Fibroblast of skin of scalp (primary cell): ENCODE results near the gene GPSM3.
"Not testable (repeated sequence)": the region's sequence is repeated elsewhere in the genome, so short reads cannot be mapped to it uniquely, and the experiment has no call there.

Source experiments
- DNase-seq: peaks from one replicate; pipeline ENCODE4 v3.0.0-alpha.2; 2013

GPSM3 gene

DNA sequence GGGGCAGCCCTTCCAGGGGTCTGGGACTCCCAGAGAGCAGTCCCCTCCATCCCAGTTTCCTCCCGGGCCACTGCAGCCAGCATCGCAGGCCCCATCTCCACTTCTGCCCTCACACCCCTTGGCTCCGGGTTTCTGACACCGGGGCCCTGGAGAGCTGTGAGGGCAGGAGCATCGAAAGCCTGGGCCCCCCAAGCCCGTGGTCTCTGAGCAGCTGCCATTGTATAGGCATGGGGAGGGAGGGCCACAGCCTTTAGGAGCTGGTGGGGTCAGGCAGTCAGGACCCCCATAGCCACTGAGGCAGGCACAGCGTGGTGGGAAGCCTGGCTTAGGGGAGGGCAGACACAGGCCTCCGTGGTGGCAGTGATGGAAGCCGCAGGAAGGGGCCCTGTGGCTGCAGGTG lies 9.7 kb upstream of the GPSM3 start:
- DNase-seq = no peak

DNA sequence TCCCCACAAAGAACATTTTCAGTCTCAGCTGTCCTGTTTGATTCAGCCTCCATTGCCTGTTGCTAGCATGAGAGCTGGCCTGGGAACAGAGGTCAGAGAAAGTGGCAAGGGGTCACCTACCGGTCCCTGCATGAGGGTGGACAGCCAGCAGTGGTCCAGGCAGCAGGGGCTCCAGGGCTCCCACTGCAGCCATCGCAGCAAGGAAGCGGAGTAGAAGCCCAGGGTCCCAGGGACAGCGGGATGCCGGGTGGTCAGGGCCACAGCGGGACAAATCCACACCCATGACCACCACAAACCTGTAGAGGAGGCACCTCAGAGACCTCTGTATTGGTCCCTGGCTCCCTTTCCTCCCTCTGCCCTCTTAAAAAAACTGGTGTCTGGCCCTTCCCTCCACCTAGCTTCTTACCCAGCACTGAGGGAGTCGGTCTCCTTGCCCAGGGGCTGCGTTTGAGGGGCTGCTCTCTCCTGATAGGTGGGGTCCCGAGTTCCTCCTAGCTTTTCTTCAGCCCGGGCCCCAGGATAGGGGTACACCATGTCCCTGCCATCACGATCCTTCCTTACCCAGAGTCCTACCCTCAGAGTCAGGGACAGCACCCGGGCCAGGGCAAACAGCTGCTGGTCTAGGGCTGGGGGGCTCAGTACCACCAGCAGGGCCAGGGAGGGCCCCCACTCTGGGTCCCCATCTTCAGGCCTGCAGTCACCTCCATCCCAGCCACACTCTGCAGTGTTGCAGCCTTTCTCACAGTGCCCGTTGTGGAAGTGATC lies 8.4 kb upstream of the GPSM3 start:
- no peak for DNase-seq

DNA sequence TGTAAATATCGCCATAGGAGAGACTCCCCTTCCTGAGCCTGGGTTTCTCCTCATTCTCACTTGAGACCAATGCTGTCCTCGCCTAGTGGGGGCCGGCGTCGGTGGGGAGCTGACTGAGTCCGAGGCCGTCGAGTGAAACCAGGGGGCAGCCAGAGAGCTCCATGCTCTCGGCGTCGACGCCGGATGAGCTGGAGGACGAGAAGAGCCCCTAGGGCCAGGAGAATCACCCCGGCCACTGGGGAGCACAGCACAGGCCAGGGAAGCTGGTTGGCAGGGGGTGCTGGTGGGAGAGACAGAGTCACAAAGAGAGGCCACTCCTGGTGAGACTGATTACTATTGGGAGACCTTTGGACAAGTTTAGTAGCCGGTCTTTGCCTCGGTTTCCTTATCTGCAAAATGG lies 6.4 kb upstream of the GPSM3 start:
- DNase-seq = no peak

DNA sequence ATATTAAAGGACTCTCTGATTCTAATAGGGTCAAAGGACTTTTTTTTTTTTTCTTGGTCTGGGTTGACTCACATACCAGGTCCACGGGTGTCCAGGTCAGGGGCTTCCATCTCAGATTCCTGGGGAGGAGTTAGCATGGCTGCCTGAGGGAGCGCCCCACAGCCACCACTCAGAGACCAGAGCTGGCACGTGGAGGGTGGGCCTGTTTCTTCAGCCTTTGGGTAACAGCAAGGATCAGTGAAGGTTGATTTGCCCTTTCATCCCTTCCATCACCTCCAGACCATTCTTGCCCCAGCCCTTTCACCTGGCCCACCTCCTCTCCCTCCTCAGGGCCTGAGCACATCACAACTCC lies 5.9 kb upstream of the GPSM3 start:
- no peak for DNase-seq

DNA sequence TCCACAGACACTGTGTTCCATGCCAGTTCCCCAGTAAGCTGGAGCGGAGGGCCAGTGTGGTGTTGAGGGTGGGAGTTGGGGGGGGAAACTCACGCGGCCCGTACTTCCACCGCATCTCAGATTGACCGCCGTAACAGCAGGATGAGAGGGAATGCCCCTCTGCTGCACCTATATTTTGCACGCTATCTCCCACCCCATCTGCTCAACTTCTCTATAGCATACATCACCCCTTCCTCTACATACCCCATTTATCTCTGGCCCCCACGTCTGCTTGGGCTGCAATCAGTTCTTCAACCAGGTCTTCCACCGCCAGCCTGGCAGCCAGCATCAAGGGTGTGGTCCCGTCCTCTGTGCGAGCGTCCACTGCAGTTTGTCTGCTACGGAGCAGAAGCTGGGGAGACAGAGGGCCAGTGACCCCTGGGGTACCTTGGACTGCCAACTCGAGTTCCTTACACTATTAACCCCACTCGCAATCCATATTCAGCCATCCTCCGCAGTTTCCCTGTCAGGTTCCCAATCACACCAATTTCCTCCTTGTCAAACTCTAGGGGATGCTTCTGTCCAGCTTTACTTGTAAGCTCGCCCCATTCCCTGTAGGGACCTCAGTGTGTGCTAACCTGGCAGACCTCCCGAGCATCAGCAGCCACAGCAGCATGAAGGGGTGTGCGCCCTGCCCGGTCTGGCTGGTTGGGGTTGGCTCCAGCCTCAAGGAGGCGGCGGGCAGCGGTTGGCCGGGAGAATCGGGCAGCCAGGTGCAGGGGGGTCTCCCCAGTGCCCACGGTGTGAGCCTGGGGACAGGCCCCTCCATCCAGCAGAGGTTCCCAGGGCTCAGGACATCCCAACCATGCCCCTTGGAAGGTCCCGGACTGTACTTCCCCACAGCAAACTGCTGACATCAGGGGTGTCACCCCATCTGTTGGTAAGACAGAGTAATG lies 4.5 kb upstream of the GPSM3 start:
- DNase-seq = no peak

DNA sequence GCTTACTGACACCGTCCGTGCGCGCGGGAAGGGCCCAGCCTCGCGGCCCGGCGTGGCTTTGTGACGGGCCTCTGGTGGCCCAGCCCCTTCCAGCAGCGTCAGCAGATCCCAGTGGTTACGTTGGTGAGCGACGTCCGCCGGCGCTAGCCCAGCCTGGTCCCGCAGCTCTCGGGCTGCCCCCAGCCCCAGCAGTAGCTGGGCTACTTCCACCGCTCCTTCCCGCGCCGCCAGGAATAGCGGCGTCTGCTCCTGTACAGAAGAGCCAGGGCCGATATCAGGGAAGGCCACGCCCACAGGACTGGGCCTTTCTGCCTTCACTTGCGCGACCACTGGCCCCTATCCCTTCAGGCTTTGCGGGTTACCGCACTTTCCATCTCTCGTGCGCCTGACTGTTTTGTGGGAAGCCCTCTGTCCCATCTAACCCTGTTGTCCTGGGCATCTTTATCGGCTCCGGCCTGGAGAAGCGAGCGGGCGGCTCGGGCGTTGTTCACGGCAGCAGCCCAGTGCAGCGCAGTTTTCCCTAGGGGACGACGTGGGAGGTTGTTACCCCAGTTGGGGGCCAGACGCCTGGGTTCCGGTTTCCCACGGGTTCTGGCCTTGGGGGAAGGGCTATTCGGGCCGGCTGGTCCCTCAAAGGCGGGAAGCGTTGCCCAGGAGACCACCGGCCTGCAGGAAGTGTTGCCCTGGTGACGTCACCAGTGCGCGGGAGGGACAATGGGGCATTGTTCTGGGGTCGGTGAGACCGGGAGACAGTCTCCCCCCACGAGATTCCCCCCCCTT lies 3.6 kb upstream of the GPSM3 start:
- peak; percentile 89 for DNase-seq

DNA sequence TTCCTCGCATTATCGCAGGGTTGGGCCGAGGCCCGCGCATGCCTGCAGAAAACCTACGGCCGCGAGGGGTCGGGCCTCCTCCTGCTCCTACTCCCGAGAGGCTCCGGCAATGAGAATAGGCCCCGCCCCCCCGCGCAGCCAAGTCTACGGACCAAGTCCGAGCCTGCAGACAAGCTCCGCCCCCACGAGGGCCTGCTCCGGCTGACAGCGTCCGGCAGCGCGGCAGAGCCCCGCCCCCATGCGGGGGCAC lies 3.1 kb upstream of the GPSM3 start:
- peak; percentile 100 for DNase-seq

DNA sequence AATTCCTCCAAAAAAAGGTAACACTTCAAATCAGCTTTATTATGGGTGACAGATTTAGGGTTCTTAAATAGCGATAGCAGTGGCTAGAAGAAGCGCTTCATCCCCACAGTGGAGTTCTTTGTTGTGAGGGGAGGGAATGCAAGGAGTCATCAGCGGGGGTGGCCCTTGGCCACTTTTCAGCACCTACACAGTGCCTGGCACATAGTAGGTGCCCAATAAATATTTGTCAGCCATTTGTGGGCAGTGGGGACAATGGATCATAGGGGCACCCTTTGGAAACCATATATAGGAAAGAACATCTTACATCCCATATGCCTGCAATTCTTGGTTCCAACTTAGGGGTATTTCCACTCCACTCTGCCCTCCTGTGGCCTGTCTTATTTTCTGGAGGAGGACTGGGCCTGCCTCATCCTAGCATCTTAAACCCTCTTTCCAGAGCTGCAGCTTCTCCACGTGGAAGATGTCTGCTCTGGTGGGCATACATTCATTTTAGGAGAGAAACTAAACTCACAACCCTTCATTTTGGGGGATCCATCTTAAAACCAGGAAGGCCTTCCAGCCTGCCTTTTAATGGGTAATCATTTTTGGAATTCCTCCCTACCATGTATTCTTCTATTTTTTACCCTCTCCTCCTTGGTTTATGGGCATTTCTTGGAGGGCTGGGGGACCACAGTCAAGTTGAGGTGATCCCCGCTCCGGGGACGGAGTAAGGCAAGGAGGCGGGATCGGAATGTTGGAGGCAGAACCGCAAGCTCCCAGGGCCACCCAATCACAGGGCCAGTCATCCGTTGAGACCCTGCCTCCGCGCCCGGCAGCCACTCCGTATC lies 2.6 kb upstream of the GPSM3 start:
- peak; percentile 70 for DNase-seq

DNA sequence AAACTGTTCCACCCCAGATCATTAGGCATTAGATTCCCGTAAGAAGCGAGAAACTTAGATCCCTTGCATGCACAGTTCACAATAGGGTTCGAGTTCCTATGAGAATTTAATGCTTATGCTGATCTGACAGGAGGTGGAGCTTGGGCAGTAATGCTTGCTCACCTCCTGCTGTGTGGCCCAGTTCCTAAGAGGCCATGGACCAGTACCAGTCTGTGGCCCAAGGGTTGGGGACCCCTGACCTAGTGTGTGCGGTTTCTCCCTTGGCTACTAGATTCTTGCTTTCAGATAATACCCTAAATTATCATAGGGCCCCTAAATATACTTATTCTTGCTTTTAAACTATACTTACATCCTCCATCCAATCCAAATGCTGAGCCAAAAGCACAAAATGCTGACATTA lies 1.9 kb upstream of the GPSM3 start:
- DNase-seq = no peak

DNA sequence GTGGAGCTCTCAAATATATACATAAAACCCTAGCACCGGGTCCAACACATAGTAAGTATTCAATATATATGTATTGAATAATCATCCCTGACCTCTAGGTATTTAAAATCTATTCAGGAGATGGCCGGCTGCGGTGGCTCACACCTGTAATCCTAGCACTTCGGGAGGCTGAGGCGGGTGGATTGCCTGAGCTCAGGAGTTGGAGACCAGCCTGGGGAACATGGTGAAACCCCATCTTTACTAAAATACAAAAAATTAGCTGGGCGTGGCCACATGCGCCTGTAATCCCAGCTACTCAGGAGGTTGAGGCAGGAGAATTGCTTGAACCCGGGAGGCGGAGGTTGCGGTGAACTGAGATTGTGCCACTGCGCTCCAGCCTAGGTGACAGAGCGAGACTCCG lies 653 bp upstream of the GPSM3 start:
- DNase-seq = not testable (repeated sequence)

DNA sequence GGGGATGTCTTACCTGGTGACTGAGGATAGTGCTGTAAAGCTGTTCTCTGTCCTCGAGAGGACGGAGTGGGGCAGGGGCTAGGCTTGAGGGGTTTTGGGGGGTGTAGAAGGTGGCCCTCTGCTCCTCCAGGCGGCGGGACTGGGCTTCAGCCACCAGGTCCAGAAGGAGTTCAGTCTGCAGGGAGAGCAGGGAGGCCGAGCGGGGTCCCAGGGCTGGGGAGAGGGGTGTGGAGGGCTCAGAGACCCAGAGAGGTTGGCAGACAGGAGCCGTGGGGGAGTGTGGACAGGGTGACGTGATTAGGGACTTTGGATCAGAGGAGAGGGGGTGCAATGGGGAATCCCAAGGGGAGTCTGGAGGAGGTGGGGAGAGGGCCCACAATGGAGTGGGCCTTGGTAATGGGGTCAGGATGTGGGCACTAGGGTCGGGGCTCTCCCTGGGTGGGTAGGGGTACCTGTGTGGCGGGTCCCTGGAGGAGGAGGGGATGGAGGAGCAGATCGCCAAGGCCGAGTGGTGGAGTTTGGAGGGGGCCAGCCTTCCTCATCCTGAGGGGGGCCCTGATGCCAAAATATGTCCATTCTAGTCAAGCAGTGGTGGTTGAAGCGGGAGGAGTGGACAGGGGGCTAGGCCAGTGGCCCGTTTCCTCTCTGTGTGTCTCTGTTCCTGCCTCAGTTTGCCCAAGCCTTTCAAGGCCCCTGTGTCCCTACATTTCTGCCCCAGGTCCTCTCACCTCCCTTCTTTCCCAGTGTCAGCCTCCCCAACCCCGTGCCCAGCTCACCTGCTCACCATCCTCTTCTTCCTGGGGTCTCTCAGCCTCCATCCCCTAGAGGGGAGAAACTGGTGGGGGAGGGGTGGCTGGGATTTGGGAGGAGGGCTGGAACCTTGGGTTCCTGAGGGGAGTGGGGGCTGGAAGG lies 491 bp downstream of the GPSM3 start:
- DNase-seq = no peak

DNA sequence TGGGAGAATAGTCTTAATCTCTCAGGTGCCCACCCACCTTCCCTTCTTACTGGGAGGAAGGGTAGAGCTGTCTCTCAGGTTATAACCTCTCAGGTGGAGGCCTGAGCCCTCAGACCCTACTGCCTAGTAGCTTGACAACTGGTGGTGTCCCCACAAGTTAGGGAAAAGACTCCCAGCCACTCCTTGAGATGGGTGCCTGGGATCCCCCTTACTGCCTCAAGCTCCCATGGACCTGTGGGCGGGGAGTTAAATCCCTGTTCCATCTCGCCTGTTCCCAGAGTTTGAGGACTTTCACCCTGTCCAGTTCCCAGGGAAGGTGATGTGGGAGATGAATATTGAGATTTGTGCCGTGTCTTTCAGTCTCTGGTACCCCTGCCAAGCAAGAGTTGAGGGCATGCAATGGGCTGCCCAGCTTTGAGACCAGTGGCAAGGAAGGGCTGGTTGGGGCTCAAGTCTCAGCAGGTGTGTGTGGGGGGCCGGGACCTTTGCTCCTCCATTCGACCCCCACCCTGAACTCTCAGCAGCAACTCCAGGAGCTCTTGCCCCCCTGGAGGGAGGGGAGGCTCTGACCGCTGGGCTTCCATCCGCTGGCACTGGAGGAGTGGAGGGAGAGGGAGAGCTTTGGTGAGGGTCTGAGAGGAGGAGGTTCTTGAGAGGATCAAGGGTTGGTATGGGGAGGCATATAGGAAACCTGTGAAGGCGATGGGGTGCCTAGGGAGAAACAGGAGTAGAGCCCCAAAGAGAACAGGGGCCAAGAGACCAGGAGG lies 1.3 kb downstream of the GPSM3 start:
- DNase-seq = no peak

DNA sequence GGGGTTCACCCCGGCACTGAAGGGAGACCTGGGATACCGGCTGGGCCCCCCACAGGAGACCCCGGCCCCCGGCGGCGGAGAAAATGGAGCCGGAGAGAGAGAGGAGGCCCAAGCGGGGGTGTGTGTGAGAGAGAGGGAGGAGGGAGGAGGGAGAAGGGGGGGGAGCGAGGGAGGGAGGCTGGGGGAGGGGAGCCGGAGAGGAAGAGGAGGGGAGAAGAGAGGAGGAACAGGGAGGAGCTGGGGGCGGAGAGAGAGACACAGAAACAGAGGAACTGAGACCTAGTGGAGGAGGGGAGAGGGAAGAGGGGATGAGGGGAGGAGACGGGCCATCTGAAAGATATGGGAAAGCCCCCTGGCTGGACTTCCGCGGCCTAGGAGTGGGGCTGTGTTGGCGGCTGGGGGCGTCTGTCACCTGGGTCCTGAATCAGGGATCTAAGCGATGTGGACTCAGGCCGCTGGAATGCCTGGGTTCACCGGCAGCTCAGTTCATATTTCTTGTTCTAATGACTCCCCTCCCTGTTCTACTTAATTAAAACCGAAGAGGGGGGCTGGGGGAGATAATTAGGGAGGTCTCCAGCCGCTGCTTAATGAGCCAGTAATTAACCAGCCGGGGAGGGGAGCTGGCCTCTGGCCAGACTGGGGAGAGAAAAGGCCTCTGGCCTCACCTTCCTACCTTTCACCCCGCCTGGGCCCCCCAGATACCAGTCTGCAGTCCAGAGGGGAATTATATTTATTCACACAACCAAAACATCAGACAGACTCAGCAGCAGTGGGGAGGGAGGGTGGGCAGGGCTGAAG lies 2.2 kb downstream of the GPSM3 start, which contains the start of gene PBX2:
PBX2 (minus strand) TSS at position 149 of the 798 bp plus-strand sequence. CDS start 287 bp downstream, outside the sequence.
- DNase-seq = peak; percentile 95

DNA sequence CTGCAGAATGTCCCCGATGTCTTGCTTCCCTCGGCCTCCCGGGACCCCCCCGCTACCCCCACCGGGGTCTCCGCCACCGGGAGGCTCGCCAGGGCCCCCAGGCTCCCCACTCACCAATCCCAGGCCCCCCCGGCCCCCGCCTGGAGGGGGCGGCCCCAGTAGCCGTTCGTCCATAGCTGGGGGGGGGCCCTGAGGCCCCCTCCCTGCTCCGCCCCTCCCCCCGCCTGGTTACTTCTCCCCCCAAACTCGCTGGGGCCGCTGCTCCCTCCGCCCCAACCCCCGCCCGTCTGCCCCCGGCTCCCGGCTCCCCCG lies 2.7 kb downstream of the GPSM3 start:
- DNase-seq = no peak

DNA sequence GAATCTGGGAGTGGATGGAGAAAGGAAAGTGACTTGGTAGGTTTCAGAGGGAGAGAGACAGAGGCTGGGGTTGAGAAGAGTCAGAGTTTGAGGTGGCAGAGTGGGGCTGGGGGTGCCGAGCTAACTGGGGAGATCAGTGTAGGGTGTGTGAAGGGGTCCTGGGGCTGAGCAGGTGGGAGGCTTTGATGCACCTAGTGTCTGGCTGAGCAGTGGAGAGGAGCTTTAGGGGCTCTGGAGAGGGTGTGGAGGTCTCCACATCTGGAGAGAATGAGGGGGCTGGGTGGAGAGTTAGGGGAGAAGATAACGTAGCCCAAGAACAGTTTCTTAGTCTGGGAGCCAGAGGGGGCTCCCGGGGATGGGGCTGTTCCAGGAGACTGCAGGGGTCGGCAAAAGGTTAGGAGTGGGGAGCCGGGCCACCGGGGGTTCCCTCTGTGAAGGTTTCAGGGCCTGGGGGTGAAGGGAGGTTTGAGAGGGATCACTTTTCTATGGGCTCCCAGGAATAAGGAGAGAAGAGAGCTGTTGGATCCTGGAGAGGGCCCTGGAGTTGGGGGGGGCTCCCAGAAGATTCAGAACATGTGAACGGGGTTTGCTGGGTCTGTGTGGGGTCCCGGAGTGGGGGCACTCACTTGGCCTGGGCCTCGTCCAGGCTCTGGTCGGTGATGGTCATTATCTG lies 3.2 kb downstream of the GPSM3 start:
- no peak for DNase-seq

DNA sequence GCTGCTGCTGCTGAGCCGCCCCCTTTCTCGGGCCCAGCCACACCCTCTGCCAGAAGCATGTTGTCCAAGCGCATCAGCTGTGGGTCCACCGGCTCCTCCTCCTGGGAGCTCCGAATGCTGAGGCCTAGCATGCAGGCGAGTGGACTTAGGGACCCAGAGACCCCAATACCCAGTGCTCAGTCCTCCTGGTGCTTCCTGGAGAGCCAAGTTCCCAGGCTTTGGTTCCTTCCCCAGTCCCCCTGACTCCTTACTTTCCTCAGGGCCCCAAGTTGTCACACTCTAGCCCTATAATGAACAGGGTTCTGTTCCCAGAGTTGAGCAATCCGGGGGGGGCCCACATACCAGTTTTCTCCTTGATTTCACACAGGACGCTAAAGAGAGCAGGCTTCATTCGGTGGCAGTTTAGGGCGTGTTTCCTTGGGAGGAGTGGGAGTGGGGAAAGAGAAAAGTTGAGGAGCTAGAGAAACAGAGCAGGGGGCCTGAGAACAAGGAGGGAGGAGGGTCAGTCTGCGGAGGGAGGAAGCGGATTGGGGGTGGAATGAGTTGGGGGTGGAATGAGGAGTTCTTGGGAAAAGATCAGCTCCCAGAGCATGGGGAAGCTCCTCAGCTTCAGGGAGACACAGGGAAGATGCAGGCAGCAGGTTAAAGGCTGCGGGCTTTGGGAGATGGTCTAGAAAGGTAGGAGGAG lies 3.9 kb downstream of the GPSM3 start:
- DNase-seq = peak; percentile 19

DNA sequence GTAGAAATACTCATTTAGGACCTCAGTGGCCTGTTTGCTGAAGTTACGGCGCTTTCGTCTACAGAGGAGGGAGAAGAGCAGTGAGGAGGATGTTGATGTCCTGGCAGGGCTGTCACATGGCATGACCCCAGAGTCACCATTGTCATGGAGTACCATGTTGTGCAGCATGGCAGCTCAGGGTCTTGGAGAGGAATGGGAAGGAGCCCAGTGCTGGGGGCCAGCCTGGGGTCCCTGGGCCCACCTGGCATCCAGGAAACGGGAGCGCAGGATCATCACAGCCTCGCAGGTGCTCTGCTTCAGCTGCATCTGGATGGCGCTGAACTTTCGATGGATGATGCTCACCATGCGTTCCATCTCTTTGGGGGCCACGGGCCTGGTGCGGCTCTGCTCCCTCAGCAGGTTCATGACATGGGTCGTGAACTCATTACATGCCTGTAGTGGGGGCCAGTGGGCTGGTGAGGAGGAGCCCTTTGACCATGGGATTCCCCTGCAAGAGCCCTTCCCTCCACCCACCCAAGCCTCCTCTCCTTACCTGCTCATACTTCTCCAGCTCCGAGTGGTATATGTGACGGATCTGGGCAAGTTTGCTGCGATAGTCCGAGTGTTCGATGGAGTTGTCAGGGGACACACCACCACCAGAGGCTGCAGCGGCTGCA lies 4.6 kb downstream of the GPSM3 start:
- not testable (repeated sequence) for DNase-seq
